Stimulated activated CD4-positive, alpha-beta T cell treated with anti-CD3 and anti-CD28 coated beads, Interleukin-1b, Interleukin-23, amount 100 ng/mL, for 1 hour (primary cell): ENCODE measurements around the gene TANC1.

Source experiments
- DNase-seq, 2 donors: peaks; one replicate each; pipeline ENCODE4 v3.0.0-alpha.2; 2020; ENCODE audit warnings: low read depth in 2 of 2

Gene TANC1

GRCh38 chr2:159063677-159064076 is 95.2 kb downstream of the TANC1 start:
- no peak for DNase-seq

GRCh38 chr2:159064446-159065301 is 96.2 kb downstream of the TANC1 start:
- no peak for DNase-seq

- DNase-seq = no peak
These were observed 96.9 kb downstream of the TANC1 start for GRCh38 chr2:159065313-159065712.

GRCh38 chr2:159065891-159066290 is 97.5 kb downstream of the TANC1 start:
- DNase-seq = no peak

- no peak for DNase-seq
These were observed 98.2 kb downstream of the TANC1 start for GRCh38 chr2:159066541-159067156.

- no peak for DNase-seq
These were observed 99.5 kb downstream of the TANC1 start for GRCh38 chr2:159067971-159068370.

GRCh38 chr2:159069229-159069628 is 100.8 kb downstream of the TANC1 start:
- no peak for DNase-seq

GRCh38 chr2:159070235-159070634 is 101.8 kb downstream of the TANC1 start:
- DNase-seq = no peak

GRCh38 chr2:159071190-159071915 is 102.9 kb downstream of the TANC1 start:
- no peak for DNase-seq

GRCh38 chr2:159072795-159073194 is 104.4 kb downstream of the TANC1 start:
- DNase-seq = no peak

- no peak for DNase-seq
These were observed 104.8 kb downstream of the TANC1 start for GRCh38 chr2:159073256-159073655.

GRCh38 chr2:159074605-159075004 is 106.2 kb downstream of the TANC1 start:
- no peak for DNase-seq

- no peak for DNase-seq
These were observed 107.3 kb downstream of the TANC1 start for GRCh38 chr2:159075727-159076126.

GRCh38 chr2:159076241-159076640 is 107.8 kb downstream of the TANC1 start:
- no peak for DNase-seq

- no peak for DNase-seq
These were observed 109.4 kb downstream of the TANC1 start for GRCh38 chr2:159077869-159078268.

- no peak for DNase-seq
These were observed 110.0 kb downstream of the TANC1 start for GRCh38 chr2:159078443-159078842.

GRCh38 chr2:159080641-159081040 is 112.2 kb downstream of the TANC1 start:
- no peak for DNase-seq

- no peak for DNase-seq
These were observed 113.7 kb downstream of the TANC1 start for GRCh38 chr2:159082119-159082518.

- DNase-seq = no peak
These were observed 116.2 kb downstream of the TANC1 start for GRCh38 chr2:159084384-159085370.

GRCh38 chr2:159086342-159086741 is 117.9 kb downstream of the TANC1 start:
- DNase-seq = no peak

GRCh38 chr2:159086826-159087225 is 118.4 kb downstream of the TANC1 start:
- DNase-seq = no peak
